ENCODE results near the gene CTXND1. TPM values are rescaled to one million over a fixed set of nuclear protein-coding genes. Genes with fewer than 3 reads are reported as not detected.

The CTXND1 gene
- total RNA-seq, 6 experiments from 2014 or later, result 2.7 to 10.1 (median 4.5) TPM

DNA sequence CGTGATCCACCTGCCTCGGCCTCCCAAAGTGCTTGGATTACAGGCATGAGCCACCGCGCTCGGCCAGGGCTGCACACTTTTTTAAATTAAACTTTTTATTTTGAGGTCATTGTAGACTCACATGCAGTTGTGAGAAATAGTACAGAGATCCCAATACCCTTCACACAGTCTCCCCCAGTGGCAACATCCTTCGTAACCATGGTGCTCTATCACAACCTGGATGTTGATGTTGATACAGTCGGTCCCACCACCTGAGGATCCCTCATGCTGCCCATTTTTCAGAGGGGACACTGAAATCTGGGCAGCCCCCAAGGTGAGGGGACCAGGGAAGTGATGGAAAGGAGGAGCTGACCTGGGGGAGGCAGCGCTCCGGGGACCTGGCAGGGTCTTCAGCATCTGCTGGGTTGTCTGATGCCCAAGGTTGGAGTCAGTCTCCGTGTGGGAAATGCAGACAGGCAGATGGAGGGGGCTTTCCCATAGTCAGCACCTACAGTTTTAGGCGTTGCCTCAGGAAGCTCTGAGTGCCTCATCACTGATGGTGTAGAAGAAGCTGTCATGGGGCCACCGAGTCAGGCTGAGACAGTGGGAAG is 82.2 kb downstream of the CTXND1 start:
- Histone ChIP-seq H3K27me3 (no peaks in the 10 kb centered on the region), H3K4me1 (peaks cover 0 to 53% (median 27%) of the 10 kb centered on the region in 4 donors), H3K9me3 (no peaks in the 10 kb centered on the region), H3K27ac (peak overlapping the region in 1 of 3 donors; percentile 43), H3K4me3 (no peak overlapping the region), H3K36me3 (peaks cover 0 to 27% (median 5%) of the 10 kb centered on the region in 4 donors)
- intact Hi-C loops (cut with DNase I), result loop anchor here (10.0 kb wide), 1 partner anchor 105 kb away; no protein-coding TSS in a partner anchor
- WGBS (ENCODE audit: insufficient coverage, low coverage, low lambda C conversion rate, missing lambda C conversion rate), result 96% methylated on average over 7 of the region's 12 CpGs
- DNase-seq (no peak), ATAC-seq (no peak)
- TF ChIP-seq, protein P1, sequence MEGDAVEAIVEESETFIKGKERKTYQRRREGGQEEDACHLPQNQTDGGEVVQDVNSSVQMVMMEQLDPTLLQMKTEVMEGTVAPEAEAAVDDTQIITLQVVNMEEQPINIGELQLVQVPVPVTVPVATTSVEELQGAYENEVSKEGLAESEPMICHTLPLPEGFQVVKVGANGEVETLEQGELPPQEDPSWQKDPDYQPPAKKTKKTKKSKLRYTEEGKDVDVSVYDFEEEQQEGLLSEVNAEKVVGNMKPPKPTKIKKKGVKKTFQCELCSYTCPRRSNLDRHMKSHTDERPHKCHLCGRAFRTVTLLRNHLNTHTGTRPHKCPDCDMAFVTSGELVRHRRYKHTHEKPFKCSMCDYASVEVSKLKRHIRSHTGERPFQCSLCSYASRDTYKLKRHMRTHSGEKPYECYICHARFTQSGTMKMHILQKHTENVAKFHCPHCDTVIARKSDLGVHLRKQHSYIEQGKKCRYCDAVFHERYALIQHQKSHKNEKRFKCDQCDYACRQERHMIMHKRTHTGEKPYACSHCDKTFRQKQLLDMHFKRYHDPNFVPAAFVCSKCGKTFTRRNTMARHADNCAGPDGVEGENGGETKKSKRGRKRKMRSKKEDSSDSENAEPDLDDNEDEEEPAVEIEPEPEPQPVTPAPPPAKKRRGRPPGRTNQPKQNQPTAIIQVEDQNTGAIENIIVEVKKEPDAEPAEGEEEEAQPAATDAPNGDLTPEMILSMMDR (IDR thresholded peaks at IDR 0.05), result no peak
- no peak for TF ChIP-seq POLR2A (IDR thresholded peaks at IDR 0.05)

DNA sequence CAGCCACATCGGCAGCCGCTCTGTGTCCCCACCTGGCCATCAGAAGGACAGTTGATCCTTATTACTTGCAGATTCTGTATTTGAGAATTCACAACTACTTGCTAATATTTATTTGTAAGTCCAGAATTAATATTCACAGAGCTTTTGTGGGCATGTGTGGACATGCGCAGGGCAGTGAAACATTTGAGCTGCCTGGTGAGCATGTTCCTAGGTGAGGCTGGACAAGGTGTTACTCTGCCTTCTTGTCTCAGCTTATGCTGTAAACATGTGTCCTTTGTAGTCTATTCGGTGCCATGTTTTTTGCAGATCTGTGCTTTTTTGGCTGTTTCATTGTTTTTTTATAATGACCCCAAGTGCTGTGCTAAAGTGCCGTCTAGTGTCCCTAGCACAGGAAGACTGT is 83.6 kb downstream of the CTXND1 start:
- DNase-seq (no peak), ATAC-seq (no peak)
- Histone ChIP-seq H3K36me3 (peaks cover 0 to 35% (median 8%) of the 10 kb centered on the region in 4 donors), H3K9me3 (no peaks in the 10 kb centered on the region), H3K4me3 (no peak overlapping the region), H3K4me1 (peaks cover 0 to 48% (median 25%) of the 10 kb centered on the region in 4 donors), H3K27ac (no peak overlapping the region), H3K27me3 (no peaks in the 10 kb centered on the region)
- 94% methylated on average over 4 of the region's 5 CpGs for WGBS (ENCODE audit: insufficient coverage, low coverage, low lambda C conversion rate, missing lambda C conversion rate)
- TF ChIP-seq POLR2A (IDR thresholded peaks at IDR 0.05), result no peak
- TF ChIP-seq, protein P1 (IDR thresholded peaks at IDR 0.05), result no peak
- intact Hi-C loops (cut with DNase I), result no loop called here

DNA sequence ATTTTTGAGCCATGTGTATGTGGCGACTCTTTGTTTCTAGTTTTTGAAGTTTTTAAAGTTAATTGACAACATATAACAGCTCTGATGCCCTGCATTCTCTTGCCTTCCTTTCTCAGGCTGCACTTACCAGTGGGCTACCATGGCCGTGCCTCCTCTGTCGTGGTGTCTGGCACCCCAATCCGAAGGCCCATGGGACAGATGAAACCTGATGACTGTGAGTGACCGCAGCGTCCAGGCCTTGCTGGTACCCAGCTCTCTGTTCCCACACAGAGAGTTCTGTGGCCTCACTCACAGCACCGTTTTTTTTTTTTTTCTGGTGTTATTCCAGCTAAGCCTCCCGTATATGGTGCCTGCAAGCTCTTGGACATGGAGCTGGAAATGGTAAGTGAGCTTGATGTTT is 84.1 kb downstream of the CTXND1 start:
- Histone ChIP-seq H3K4me1 (peaks cover 0 to 45% (median 23%) of the 10 kb centered on the region in 4 donors), H3K4me3 (no peak overlapping the region), H3K27ac (no peak overlapping the region), H3K9me3 (no peaks in the 10 kb centered on the region), H3K27me3 (no peaks in the 10 kb centered on the region), H3K36me3 (peaks cover 0 to 35% (median 8%) of the 10 kb centered on the region in 4 donors)
- no peak for DNase-seq
- WGBS (ENCODE audit: insufficient coverage, low coverage, low lambda C conversion rate, missing lambda C conversion rate), result 84% methylated on average over 5 of the region's 8 CpGs
- TF ChIP-seq POLR2A (IDR thresholded peaks at IDR 0.05), result no peak
- intact Hi-C loops (cut with DNase I), result no loop called here
- no peak for ATAC-seq

DNA sequence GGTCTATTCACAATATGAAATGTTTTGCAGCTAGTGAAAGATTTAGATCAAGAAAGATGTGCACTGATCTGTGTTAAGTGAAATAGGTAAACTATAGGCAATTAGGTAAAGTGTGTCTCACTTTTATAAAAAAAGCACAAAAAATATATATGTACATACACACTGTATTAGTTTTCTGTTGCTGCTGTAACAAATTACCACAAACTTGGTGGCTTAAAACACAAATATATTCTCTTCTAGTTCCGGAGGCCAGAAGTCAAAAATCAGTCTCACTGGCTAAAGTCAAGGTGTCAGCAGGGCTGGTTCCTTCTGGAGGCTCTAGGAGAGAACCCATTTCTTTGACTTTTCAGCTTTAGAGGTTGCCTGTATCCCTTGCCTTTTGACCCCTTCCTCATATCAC is 88.1 kb downstream of the CTXND1 start:
- H3K27ac ChIP-seq, result peak overlapping the region in 1 of 3 donors; percentile 10
- H3K9me3 ChIP-seq, result no peaks in the 10 kb centered on the region
- TF ChIP-seq, protein P1 (IDR thresholded peaks at IDR 0.05), result no peak
- peak; percentile 7 for TF ChIP-seq POLR2A (IDR thresholded peaks at IDR 0.05)
- ATAC-seq (no peak), DNase-seq (no peak)
- WGBS (ENCODE audit: insufficient coverage, low coverage, low lambda C conversion rate, missing lambda C conversion rate), result no CpG with 5 or more reads among the region's 1 CpG
- H3K4me1 ChIP-seq, result peaks cover 2 to 52% (median 33%) of the 10 kb centered on the region in 4 donors
- H3K36me3 ChIP-seq, result peaks cover 0 to 35% (median 14%) of the 10 kb centered on the region in 4 donors
- no peak overlapping the region for H3K4me3 ChIP-seq
- no peaks in the 10 kb centered on the region for H3K27me3 ChIP-seq
- intact Hi-C loops (cut with DNase I), result no loop called here

DNA sequence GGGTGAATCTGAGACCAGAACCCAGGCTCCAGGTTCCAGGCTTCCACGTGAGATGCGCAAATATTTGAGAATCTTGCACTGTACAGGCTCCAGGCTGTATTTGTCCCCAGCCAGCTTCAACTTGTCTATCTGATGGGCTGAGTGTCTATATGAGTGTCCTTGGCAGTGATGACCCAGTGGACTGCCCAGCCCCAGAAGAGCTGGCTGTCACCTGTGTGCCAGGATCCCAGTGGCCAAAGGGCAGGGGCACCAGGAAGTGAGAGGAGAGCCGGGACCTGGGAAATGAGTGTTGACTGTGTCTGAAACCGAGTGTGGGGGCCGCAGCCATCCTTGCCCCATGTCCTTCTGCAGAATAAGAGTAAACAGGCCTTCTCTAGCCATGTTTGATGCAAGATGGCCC is 88.8 kb downstream of the CTXND1 start:
- 33% methylated on average over 5 of the region's 5 CpGs for WGBS (ENCODE audit: insufficient coverage, low coverage, low lambda C conversion rate, missing lambda C conversion rate)
- peaks cover 2 to 58% (median 35%) of the 10 kb centered on the region in 4 donors for H3K4me1 ChIP-seq
- no peak overlapping the region for H3K4me3 ChIP-seq
- peak; percentile 79 to 91 (median 84) for ATAC-seq
- DNase-seq, result peak; percentile 86 to 93 (median 90)
- H3K27me3 ChIP-seq, result no peaks in the 10 kb centered on the region
- H3K9me3 ChIP-seq, result no peaks in the 10 kb centered on the region
- intact Hi-C loops (cut with DNase I), result no loop called here
- peak overlapping the region in 2 of 3 donors; percentile 27 to 75 for H3K27ac ChIP-seq
- TF ChIP-seq, protein P1 (IDR thresholded peaks at IDR 0.05), result no peak
- peak; percentile 3 for TF ChIP-seq POLR2A (IDR thresholded peaks at IDR 0.05)
- H3K36me3 ChIP-seq, result peaks cover 0 to 35% (median 12%) of the 10 kb centered on the region in 4 donors

Data from right lobe of liver (tissue), 6 donors.